GM21390 (cell line): ENCODE results near the gene C5orf46.
"Not testable (repeated sequence)": the region's sequence is repeated elsewhere in the genome, so short reads cannot be mapped to it uniquely, and the experiment has no call there.

Experiments
- ATAC-seq: cut with Tn5 transposase; IDR thresholded peaks from one replicate; pipeline ENCODE4 v1.9.1; 2021; ENCODE audit not compliant: unreplicated experiment

C5orf46 gene

DNA sequence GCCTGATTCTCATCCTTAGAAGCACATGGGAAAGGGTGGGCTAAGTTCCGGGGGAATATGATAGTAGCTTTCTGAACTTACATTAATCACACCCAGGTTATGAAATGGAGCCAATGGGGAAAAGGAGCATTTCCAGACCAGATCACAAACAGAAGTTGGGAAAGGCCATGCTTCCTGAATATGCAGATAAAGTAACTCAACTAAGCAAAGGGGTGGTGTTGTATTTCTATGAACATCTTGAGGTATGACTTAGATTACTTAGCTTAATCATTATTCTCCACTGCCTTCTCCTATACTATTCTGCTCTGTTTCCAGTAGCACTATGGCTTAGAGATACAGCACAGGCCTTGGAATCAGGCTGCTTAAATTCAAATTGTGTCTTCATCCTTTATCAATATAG is 10.5 kb downstream of the C5orf46 start:
- ATAC-seq = no peak

- ATAC-seq = no peak
Measured at GRCh38 chr5:147893820-147894219, 12.5 kb downstream of the C5orf46 start.

- ATAC-seq = no peak
Measured at GRCh38 chr5:147892696-147893296, 13.5 kb downstream of the C5orf46 start.

DNA sequence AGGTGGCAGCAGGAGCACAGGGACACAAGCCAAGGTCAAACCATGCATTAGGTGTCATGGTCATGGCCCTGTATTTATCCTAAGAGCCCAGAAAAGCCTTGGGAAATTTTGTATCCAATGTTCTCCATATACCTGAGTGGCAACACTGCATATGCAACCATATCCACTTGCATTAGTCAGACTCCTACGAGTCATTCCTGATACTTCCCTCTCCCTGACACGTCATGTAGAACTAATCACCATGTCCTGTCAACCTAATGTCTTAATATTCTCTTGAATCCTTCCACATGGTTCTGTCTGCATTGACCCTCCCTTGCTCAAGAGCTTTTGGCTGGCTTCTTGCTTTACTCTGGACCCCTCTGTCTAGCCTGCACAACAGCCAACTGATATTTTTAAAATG is 18.4 kb downstream of the C5orf46 start:
- no peak for ATAC-seq

GRCh38 chr5:147887026-147887627 is 19.2 kb downstream of the C5orf46 start:
- no peak for ATAC-seq

GRCh38 chr5:147882586-147883313 is 23.6 kb downstream of the C5orf46 start:
- no peak for ATAC-seq

GRCh38 chr5:147880487-147880886 is 25.9 kb downstream of the C5orf46 start:
- no peak for ATAC-seq

DNA sequence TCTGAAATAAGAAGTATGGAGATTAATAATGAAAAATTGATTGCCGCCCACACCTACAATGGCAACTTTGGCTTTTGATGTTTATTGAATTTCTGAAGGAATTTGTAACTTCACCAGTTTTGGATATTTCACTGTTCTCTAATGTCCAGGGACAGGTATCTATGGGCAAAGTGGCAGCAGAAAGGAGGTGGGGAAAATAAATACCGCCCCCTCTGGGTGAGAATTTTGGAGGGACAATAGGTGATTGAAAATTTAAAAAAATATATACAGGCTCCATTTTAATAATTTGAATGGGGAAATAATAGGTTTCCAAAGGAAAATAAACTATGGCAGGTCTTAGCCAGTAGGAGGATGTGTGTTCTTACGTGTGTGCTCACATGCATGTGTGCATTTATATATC is 26.6 kb downstream of the C5orf46 start:
- ATAC-seq = no peak

DNA sequence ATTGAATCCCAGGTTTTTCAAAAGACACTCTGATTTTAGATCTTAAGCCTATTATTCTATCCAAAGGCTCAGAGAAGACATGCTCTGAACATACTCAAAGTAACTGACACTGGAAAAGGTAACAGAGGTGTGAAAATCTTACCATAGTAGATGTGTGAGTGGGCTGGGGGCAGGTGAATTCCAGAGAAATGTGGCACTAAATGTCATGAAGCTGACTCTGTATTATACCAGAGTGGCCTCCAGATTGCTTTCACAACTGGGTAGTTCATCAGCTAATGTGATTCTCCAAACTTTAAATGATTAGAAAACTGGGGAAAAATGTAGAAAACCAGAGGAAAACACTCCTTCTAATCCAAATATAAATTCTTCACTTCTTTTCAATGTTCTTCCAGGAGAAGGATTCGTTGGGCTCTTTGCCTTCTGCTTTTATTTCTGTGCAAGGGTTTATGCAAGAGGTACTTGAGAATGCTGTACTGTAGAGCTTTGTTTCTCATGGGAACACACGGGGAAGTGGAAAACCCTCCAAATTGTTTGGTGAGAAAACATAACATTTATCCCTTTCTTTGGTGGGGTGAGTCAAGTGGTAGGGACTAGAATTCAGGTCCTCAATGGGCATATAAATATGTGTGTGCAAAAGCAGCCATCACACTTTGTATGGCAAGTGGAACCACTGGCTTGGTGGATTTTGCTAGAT is 28.1 kb downstream of the C5orf46 start, which contains the start of gene SCGB3A2:
Gene SCGB3A2, plus strand, starts transcription at position 646 of the 694 bp plus-strand sequence. CDS start 93 bp downstream, outside the sequence.
- no peak for ATAC-seq

DNA sequence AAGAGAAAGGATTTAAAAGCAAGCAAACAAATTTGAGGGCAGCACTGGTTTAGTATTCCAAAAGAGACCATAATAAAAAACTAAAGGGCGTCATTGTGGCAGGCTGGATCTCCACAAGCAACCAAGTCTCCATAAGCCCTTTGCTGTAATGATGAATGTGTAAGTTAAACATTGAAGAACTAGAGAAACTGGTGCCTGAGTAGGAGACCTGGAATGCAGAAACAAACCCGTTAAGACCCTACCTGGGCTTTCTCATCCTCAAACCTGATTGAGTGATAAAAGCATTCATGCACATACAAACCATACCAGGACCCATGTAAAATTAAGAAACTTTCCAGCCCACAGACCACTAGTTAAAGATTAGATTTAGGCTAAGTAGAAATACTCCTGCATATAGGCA is 29.7 kb downstream of the C5orf46 start:
- no peak for ATAC-seq

DNA sequence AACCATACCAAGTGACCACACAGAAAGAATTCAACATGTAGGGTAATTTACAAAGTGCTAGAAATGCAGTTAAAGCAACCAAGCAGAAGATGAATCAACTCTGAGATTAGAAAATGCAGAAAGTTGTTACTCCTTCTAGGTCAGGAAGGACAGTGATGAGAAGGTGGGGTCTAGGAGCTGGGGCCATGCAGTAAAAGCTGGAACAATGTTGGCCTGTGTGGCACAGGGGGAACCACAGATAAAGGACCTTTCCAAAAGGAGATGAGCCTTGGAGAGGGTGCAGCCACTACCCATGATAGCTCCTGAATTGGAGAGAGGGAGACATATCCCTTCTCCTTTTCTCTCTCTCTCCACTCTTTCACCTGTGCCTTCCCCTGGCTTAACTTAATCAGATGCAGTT is 30.2 kb downstream of the C5orf46 start:
- no peak for ATAC-seq

GRCh38 chr5:147874910-147875367 is 31.4 kb downstream of the C5orf46 start:
- ATAC-seq = no peak

- ATAC-seq = not testable (repeated sequence)
Measured at GRCh38 chr5:147874118-147874875, 32.0 kb downstream of the C5orf46 start.

GRCh38 chr5:147872744-147873435 is 33.4 kb downstream of the C5orf46 start:
- ATAC-seq = not testable (repeated sequence)

DNA sequence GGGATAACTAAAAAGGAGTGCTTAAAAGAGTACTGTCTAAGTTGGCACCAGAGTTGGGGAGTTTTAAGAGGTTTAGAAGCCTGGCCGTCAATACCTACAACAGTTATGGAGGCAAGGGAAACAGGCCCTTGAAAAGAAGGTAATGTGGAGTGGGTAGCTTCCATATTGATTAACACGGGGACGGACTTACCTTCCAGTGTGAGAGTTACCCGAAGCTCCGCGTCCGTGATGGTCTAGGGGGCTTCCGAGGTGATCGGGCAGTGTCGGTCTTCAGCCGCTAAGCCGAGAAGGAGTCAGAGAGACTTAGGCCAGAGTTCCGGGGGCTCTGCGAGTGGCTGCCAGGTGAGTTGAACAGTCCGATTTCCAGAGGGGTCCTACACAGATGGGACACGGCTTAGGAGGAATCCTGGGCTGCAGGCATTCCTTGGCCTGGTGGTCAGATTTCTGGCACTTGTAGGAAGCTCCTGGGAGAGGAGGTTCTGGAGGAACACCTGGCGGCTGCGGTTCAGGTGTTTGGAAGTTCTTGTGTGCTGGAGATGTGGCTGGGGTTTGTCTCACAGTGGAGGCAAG is 34.3 kb downstream of the C5orf46 start:
- not testable (repeated sequence) for ATAC-seq

DNA sequence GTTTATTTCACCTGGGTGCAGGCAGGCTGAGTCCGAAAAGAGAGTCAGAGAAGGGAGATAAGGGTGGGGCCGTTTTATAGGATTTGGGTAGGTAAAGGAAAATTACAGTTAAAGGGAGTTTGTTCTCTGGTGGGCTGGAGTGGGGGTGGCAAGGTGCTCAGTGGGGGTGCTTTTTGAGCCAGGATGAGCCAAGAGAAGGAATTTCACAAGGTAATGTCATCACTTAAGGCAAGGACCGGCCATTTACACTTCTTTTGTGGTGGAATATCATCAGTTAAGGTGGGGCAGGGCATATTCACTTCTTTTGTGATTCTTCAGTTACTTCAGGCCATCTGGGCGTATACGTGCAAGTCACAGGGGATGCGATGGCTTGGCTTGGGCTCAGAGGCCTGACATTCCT is 36.4 kb downstream of the C5orf46 start:
- ATAC-seq = not testable (repeated sequence)

DNA sequence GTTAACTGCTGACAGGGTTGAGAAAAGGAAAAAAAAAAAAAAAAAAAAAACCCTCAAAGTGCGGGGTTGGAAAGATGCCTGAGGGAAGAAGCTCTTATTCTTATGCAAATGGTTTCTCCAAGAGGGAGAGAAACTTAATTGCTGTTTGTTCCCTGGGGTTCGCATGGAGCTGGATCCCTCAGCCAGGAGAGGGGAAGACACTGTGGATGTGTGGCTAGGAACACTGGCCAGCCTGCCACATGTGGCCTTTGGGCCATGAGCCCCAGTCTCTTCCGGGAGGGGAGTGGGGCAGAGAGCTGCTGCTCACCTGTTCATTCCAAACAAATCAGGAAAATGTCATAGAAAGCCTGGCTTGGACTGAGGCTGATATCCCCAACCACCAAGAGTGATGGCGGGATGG is 37.2 kb downstream of the C5orf46 start:
- no peak for ATAC-seq

GRCh38 chr5:147863454-147864158 is 42.7 kb downstream of the C5orf46 start:
- no peak for ATAC-seq

DNA sequence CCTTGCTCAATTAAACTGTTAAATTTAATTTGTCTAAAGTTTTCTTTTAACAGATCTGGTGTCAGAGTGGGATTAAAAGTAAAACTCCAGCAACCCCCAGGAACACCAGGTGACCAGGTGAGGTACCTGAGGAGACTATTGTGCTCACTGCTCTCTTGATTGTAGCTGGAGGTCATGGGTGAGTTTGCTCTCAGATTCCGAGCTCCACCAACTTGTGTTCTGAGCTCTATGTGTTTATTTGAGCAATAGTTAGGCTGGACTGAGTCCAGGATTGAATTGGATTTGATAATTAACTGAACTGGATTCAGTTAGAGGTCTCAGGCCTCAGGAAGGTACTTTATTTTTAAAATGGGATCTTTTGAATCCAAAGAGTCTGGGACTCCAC is 45.7 kb downstream of the C5orf46 start:
- no peak for ATAC-seq
